Erythroblast (primary cell): Measurements from ENCODE around the gene C5orf24.
A peak's percentile ranks its signal among the peaks of the same experiment; 100 is the strongest.
"Not testable (repeated sequence)": the region's sequence is repeated elsewhere in the genome, so short reads cannot be mapped to it uniquely, and the experiment has no call there.

ENCODE experiments used
- DNase-seq, 2 experiments: peaks; one replicate each; lab custom pipeline; 2025; lab: John Stamatoyannopoulos, UW
- GATA1 ChIP-seq: IDR thresholded peaks from 2 replicates; pipeline ENCODE4 v1.6.1; 2011; ENCODE audit warnings: low read depth, mild to moderate bottlenecking, control low read depth, low read length, moderate library complexity
- POLR2A ChIP-seq: IDR thresholded peaks from 2 replicates; pipeline ENCODE4 v1.6.1; 2011; ENCODE audit warnings: mild to moderate bottlenecking, low read length

Gene C5orf24

DNA sequence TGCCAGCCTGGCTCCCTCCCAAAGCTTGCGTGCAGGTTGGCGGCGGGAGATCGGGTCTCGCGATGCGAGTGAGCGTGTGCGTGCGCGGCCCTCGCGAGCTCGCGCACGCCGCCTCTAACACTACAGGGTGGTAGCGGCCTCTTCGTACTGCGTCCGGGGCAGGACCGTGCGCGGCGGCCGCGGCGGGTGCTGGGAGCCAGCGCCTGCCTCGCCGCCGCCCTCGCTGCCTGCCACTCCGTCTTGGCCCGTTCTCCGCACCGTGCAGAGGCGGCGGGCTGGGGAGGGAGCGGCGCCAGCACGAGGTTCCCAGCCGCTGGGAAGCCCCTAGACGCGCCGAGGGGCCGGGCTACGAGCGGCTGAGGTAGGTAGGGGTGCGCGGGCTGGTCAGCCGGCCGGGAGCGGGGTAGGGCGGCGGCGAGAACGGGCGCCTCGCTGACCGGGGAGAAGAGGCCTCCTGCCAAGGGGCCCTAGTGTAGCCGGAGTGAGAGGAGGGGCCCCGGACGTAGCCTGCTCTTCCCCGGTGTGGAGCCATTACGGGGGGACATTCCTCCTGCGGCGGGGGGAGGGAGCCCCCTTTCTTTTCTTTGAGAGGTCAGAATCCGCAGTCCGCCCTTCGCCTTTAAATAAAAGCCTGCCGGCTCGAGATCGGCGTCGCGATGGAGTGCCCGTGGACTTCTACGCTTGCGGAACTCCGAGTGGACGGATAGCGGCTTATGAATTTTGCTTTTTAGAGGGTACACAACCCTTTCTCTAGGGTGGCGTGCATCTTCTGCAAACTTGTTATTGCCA, at the start of gene C5orf24:
Gene C5orf24 (plus strand): TSS at position 117 of the 789 bp plus-strand sequence. CDS start 8,933 bp downstream, outside the sequence.
- peak; percentile 97 for DNase-seq
- TF ChIP-seq GATA1 (peak; percentile 73), POLR2A (peak; percentile 98)

DNA sequence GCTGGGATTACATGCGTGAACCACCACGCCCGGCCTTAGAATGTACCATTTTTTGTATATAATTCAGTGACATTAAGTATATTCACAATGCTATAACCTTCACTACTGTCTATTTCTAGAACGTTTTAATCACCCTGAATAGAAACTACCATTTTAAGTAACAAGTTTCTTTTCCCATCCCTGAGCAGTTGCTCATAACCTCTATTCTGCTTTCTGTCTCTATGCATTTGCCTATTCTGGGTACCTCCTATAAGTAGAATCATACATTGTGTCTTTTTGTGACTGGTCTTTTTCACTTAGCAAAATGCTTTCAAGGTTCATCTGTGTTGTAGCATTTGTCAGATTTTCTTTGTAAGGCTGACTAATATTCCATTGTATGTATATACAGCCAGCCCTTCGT, 47.3 kb upstream of the C5orf24 start:
- TF ChIP-seq GATA1: no peak
- TF ChIP-seq POLR2A: no peak
- DNase-seq: no peak

DNA sequence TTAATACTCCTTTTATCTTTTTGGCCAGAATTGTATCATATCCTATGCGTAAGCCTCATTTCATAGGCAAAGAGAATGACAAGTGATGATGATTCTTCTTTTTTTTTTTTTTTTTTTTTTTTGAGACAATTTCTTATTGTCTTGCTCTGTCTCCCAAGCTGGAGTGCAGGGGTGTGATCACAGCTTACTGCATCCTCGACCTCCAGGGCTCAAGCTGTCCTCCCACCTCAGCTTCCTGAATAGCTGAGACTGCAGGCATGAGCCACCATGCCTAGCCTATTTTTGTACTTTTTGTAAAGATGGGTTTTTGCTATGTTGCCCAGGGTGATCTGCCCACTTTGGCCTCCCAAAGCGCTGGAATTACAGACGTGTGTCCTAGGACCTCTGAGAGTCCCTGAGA, 41.9 kb upstream of the C5orf24 start:
- TF ChIP-seq GATA1 (no peak), POLR2A (no peak)
- DNase-seq: no peak

DNA sequence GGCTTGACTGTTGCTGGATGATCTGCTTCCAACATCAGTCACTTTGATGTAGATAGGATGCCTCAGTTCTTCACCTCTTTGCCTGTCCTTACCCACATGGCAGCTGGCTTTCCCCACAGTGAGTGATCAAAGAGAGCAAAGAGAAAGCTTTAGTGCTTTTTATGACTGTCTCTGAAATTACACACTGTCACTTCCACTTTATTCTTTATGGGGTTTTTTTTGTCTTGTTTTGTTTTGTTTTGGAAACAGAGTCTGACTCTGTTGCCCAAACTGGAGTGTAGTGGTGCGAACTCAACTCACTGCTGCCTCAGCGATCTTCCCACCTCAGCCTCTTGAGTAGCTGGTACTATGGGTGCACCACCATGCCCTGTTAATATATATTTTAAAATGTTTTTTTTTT, 32.4 kb upstream of the C5orf24 start:
- DNase-seq: peak in 1 of 2 experiments; percentile 12
- TF ChIP-seq GATA1 (no peak), POLR2A (no peak)

DNA sequence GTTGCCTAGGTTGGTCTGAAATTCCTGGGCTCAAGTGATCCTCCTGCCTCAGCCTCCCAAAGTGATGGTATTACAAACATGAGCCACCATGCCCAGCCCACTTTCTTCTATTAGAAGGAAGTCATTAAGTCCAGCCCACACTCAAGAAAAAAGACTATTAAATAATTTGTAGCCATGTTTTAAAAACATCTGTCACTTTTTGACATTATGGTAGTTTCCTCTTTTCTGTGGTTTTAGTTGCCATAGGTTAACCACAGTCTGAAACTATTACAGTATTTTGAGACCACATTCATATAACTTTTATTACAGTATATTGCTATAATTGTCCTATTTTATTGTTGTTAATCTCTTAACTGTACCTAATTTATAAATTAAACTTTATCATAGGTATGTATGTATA, 31.9 kb upstream of the C5orf24 start:
- TF ChIP-seq POLR2A (no peak), GATA1 (no peak)
- no peak for DNase-seq

DNA sequence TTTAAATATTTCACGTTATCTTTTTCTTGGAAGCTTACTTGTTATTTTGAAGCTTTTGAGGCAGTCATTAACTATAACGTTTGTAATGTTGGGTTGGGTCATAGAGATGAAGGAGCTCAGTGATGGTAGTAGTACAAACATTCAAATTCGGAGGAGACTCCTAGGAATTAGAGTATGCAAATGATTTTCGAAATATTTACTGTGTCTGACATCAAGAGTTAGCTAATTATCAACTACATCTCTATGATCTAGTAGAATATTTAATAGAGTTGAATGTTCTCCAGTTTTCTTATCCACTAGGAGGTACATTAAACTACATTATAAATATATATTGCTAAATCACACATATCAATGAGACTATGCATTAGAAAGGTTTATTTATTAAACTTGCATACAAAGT, 28.8 kb upstream of the C5orf24 start:
- TF ChIP-seq GATA1 (no peak), POLR2A (no peak)
- DNase-seq: no peak

DNA sequence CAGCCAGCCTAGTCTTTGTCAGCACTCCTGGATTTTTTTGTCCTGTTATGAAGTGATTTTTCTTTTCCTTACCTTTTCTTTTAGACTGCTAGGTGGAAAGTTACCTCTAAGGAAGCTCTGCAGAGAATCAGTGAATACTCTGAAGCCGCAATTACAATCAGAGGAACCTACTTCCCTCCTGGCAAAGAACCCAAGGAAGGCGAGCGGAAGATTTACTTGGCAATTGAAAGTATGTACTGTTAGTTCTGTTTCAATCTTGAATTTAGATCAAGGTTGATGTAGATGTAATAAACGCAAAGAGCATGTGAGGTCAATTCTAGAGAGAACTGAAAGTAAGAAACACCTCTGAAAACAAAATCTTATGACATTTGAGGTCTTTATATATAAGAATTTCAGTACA, 27.0 kb upstream of the C5orf24 start:
- DNase-seq: no peak
- TF ChIP-seq GATA1: no peak
- no peak for TF ChIP-seq POLR2A

DNA sequence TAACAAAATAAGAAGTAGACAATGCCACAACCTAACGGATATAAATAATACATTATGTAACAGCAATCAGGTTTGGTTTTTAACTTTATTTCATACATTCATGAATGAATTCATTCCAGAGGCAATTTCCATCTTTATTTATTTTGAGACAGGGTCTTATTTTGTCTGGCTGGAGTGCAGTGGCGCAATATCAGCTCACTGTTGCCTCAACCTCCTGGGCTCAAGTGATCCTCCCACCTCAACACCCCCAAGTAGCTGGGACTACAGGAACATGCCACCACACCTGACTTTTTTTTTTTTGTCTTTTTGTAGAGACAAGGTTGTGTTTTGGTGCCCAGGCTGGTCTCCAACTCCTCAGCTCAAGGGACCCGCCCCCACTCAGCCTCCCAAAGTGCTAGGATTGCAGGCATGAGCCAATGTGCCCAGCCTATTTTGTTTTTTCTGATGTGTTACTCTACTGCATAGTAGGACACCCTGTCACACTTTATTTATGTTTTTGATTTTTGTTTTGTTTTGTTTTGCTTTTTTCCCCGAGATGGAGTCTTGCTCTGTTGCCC, 26.3 kb upstream of the C5orf24 start:
- DNase-seq: no peak
- no peak for TF ChIP-seq GATA1
- TF ChIP-seq POLR2A: no peak

DNA sequence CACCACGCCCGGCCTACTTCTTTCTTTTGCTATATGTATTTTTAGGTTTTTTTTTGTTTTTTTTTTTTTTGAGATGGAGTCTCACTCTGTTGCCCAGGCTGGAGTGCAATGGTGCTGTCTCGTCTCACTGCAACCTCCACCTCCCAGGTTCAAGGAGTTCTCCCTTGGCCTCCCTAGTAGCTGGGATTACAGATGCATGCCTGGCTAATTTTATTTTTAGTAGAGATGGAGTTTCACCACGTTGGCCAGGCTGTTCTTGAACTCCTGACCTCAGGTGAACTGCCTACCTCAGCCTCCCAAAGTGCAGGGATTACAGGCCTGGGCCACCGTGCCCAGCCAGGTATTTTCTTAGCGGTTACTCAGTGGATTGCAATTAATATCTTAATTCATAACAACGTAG, 23.9 kb upstream of the C5orf24 start:
- DNase-seq: no peak
- TF ChIP-seq POLR2A (no peak), GATA1 (no peak)

DNA sequence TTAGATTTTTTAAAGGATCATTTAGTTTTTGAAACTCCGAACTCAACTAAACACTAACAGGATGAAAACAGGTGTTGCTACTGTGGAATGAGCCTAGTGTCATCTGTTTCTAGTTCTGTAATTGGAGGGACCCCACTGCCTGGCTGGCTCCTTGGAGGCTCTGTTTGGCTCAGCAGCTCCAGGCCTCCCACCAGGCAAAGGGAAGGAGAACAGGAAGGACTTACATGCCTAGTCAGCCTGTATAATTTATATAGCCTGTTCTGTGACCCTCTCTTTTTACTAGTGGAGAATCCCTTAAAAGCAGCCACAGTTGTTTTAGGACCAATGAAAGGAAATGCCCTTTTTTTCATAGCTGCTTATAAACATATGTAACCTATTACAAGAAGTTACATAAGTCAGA, 21.1 kb upstream of the C5orf24 start:
- no peak for TF ChIP-seq GATA1
- TF ChIP-seq POLR2A: no peak
- DNase-seq: no peak

DNA sequence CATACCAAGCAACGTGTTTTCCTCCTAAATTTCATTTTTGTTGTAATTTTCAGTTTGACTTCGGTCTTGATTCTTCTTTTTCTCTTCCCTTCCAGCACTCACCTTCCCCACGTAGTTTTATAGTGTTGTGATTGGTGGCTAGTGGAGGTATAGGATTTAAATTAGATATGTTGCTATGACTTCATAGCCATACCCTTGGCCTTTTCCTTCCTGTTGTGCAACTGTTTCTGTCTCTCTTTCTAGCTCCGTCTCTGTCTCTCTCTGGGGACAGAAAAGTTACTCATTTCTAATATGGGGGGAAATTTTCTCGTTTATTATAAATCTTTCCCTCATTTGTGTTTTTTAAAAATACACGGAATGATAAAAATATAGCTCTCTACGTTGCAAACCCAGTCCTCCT, 20.6 kb upstream of the C5orf24 start:
- no peak for TF ChIP-seq GATA1
- TF ChIP-seq POLR2A: no peak
- DNase-seq: no peak

DNA sequence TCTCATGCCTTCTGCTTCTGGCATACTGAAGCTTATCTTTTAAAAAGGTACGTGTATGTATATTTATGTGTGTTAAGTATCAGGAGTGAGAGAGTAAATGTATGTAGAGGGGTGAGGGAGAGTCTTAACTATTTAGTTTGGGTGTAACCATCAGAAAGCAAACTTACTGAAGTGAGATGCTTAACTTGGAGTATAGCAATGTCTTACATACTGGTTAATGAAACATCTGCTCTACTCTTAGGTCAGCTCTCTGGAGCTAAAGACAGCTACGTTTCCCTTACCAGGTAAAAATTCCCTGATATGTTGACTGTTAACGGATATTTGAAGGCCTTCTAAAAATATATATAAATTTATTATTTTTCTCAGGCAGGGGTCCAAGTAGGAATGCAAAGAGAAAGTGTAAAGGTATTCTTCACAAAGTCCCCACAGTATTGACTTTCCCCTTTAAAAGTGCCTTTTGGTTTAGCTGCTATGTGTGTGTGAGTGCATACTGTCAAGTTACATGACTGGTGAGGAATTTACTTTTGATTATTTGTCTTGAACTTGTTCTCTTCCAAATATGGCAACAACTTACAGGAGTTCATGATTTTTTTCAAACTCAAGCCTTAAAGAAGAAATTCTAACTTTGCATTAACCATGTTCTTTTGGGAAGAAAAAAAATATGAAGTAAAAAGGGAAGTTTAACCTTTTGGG, 12.3 kb upstream of the C5orf24 start:
- no peak for DNase-seq
- TF ChIP-seq POLR2A: no peak
- no peak for TF ChIP-seq GATA1

DNA sequence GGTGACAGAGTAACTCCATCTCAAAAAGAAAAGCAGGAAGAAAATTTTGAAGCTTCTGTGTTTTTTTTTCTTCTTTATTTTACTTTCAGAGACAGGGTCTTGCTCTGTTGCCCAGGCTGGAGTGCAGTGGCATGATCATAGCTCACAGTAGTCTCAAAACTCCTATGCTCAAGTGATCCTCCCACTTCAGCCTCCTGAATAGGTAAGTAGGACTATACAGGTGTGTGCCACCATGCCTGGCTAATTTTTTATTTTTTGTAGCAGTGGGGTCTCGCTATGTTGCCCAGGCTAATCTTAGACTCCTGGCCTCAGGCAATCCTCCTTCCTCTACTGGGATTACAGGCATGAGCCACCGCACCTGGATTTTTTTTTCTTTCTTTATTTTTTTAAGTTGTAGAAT, 10.1 kb upstream of the C5orf24 start:
- TF ChIP-seq GATA1 (no peak), POLR2A (no peak)
- no peak for DNase-seq

DNA sequence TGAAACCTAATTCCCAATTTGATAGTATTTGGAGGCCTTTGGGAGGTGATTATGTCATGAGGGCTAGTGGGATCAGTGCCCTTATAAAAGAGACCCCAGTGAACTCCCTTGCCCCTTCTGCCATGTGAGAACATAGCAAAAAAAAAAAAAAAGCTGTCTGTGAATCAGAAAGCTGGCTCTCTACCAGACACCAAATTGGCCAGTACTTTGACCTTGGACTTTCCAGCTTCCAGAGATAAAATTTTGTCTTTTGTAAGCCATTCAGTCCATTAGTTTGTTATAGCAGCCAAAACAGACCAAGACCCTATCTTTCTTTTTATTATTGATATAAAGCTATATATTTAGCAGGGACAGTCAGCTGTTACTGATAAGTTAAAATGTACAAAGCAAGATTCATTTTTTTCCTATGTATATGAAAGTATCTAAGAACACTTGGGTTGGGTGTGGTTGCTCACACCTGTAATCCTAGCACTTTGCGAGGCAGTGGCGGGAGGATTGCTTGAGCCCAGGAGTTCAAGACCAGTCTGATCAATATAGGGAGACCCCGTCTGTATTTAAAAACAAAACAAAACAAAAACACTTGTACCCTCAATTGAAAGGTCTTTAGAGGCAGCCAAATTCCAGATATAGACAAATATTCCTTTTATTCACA, 8.1 kb upstream of the C5orf24 start:
- TF ChIP-seq POLR2A (no peak), GATA1 (no peak)
- DNase-seq: no peak

DNA sequence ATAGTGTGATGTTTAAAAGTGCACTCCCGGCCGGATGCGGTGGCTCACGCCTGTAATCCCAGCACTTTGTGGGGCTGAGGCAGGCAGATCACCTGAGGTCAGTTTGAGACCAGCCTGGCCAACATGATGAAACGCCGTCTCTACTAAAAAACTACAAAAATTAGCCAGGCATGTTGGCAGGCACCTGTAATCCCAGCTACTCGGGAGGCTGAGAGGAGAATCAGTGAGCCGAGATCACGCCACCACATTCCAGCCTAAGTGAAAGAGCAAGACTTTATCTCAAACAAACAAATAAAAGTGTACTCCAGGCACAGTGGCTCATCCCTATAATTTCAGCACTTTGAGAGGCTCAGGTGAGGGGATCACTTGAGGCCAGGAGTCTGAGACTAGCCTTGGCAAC, 7.4 kb upstream of the C5orf24 start:
- DNase-seq: not testable (repeated sequence)
